Measurements from ENCODE around the gene CBL. TPM values are rescaled to one million over a fixed set of nuclear protein-coding genes. Genes with fewer than 3 reads are reported as not detected.

CBL gene
- total RNA-seq, 1 donor from 2014 or later = 40.5 TPM

- no peak for DNase-seq
- TF ChIP-seq CTCF (IDR thresholded peaks at IDR 0.05; ENCODE audit: partially characterized antibody, unreplicated experiment) = no peak
- H3K4me3 Mint-ChIP-seq (ENCODE audit: unreplicated experiment) = no peak overlapping the region
- H3K4me1 Mint-ChIP-seq (ENCODE audit: low read depth, unreplicated experiment) = no peaks in the 10 kb centered on the region
- no peaks in the 10 kb centered on the region for H3K9me3 Mint-ChIP-seq (ENCODE audit: unreplicated experiment)
- H3K27ac Mint-ChIP-seq (ENCODE audit: unreplicated experiment) = no peak overlapping the region
- H3K27me3 Mint-ChIP-seq (ENCODE audit: unreplicated experiment) = no peaks in the 10 kb centered on the region
- H3K36me3 Mint-ChIP-seq (ENCODE audit: unreplicated experiment) = no peaks in the 10 kb centered on the region
These were observed 93.3 kb downstream of the CBL start for GRCh38 chr11:119299416-119299815.

GRCh38 chr11:119300198-119300964, 94.2 kb downstream of the CBL start:
- DNase-seq = no peak
- Mint-ChIP-seq H3K9me3 (ENCODE audit: unreplicated experiment) (no peaks in the 10 kb centered on the region), H3K27me3 (ENCODE audit: unreplicated experiment) (no peaks in the 10 kb centered on the region), H3K36me3 (ENCODE audit: unreplicated experiment) (no peaks in the 10 kb centered on the region), H3K4me3 (ENCODE audit: unreplicated experiment) (no peak overlapping the region), H3K27ac (ENCODE audit: unreplicated experiment) (no peak overlapping the region), H3K4me1 (ENCODE audit: low read depth, unreplicated experiment) (no peaks in the 10 kb centered on the region)
- TF ChIP-seq CTCF (IDR thresholded peaks at IDR 0.05; ENCODE audit: partially characterized antibody, unreplicated experiment) = no peak

GRCh38 chr11:119303227-119303718, 97.1 kb downstream of the CBL start:
- H3K27ac Mint-ChIP-seq (ENCODE audit: unreplicated experiment) = no peak overlapping the region
- H3K4me1 Mint-ChIP-seq (ENCODE audit: low read depth, unreplicated experiment) = no peaks in the 10 kb centered on the region
- H3K27me3 Mint-ChIP-seq (ENCODE audit: unreplicated experiment) = no peaks in the 10 kb centered on the region
- no peaks in the 10 kb centered on the region for H3K36me3 Mint-ChIP-seq (ENCODE audit: unreplicated experiment)
- no peak for TF ChIP-seq CTCF (IDR thresholded peaks at IDR 0.05; ENCODE audit: partially characterized antibody, unreplicated experiment)
- H3K9me3 Mint-ChIP-seq (ENCODE audit: unreplicated experiment) = no peaks in the 10 kb centered on the region
- no peak for DNase-seq
- no peak overlapping the region for H3K4me3 Mint-ChIP-seq (ENCODE audit: unreplicated experiment)

GRCh38 chr11:119305556-119306372, 99.6 kb downstream of the CBL start:
- Mint-ChIP-seq H3K4me3 (ENCODE audit: unreplicated experiment) (no peak overlapping the region), H3K27me3 (ENCODE audit: unreplicated experiment) (no peaks in the 10 kb centered on the region), H3K4me1 (ENCODE audit: low read depth, unreplicated experiment) (no peaks in the 10 kb centered on the region), H3K36me3 (ENCODE audit: unreplicated experiment) (no peaks in the 10 kb centered on the region), H3K9me3 (ENCODE audit: unreplicated experiment) (peaks cover 4% of the 10 kb centered on the region), H3K27ac (ENCODE audit: unreplicated experiment) (no peak overlapping the region)
- no peak for DNase-seq
- TF ChIP-seq CTCF (IDR thresholded peaks at IDR 0.05; ENCODE audit: partially characterized antibody, unreplicated experiment) = no peak

Data from glutamatergic neuron (in vitro differentiated cells).